NCI-H1092 treated with DMSO at 0.1 percent for 48 hours (cell line): ENCODE results near the gene CYB5R2.
"Not testable (repeated sequence)": the region's sequence is repeated elsewhere in the genome, so short reads cannot be mapped to it uniquely, and the experiment has no call there.

Experiments
- DNase-seq: peaks from one replicate; lab custom pipeline; 2025; lab: John Stamatoyannopoulos, UW

CYB5R2 gene

DNA sequence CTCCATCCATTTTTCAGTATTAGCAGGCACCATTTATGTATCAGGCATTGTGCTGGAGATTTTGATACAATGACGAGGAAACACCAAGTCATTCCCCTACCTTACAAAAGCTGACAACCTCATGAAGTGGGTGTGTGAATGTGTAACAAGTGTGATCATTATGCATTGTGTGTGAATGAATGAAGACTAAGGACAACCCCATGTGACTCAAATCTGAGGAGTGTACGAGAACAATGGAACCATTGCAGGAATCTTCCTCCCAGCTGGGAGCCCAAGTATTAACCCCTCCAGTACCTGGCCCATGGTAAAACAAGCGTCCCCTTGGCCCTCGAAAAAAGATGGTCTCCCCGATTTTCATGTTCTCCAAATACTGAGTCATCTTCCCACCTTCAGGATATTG lies 4.4 kb downstream of the CYB5R2 start:
- DNase-seq = no peak

DNA sequence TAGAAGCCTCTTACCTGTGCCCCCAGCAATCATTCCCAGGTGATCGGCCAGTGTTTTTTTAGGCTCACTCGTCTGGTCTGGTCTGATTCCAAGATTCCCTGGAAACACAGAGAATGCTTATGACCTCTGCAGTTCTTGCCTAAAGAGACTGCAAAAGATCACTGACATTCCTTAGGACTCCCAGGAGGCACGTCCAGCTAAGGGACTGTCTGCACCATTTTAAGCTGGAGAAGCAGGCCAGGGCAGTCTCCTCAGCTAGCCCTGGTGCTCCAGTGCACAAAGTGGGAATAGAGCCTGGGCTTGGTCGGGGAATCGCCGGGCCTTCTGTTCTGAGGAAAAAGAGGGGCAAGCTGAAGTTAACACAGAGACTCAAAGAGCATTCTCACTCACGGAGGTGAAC lies 4.8 kb downstream of the CYB5R2 start:
- DNase-seq = no peak

DNA sequence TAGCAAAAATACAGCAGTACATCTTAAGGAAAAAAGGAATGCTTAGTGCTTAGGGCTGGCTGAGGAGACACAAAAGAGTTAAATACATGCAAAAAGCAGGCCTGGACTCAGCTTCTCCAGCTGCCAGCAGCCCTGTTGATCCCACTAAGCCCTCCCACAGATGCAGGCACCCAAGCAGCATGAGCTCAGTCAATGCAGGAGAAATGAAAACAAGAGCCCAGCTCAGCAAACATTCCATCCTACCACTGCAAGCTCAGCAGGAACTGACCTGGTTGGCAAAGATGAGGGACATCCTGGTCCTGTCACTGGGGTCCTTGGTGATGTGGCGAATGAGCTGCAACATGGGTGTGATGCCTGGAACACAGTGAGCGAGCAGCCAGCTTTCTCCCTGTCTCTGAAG lies 5.8 kb downstream of the CYB5R2 start:
- no peak for DNase-seq

DNA sequence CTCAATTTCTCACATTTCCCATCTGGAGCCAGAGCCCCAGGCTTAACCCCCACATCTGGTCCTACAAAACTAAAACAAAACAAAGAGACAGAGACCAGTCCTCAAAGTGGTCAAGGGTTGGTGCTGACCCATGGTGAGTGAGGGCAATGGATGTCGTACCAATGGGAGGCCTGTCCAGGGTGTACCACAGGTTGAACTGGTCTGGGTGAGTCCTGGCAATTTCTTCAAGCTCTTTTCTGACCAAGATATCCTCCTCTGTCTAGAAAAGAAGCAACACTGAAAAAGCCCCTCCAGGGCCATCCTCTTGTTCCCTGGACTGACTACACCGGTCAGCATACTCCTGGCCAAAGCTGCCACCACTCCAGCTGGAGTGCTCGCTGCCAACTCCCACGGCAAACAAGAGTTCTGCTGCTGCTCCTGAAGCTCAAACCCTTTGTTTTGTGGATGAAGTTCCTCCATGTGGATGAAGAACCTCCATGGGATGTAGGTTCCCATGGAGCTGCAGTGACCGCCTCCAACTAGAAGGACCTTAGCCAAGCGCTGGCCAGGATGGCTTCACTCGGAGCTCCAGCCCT lies 6.9 kb downstream of the CYB5R2 start:
- no peak for DNase-seq

DNA sequence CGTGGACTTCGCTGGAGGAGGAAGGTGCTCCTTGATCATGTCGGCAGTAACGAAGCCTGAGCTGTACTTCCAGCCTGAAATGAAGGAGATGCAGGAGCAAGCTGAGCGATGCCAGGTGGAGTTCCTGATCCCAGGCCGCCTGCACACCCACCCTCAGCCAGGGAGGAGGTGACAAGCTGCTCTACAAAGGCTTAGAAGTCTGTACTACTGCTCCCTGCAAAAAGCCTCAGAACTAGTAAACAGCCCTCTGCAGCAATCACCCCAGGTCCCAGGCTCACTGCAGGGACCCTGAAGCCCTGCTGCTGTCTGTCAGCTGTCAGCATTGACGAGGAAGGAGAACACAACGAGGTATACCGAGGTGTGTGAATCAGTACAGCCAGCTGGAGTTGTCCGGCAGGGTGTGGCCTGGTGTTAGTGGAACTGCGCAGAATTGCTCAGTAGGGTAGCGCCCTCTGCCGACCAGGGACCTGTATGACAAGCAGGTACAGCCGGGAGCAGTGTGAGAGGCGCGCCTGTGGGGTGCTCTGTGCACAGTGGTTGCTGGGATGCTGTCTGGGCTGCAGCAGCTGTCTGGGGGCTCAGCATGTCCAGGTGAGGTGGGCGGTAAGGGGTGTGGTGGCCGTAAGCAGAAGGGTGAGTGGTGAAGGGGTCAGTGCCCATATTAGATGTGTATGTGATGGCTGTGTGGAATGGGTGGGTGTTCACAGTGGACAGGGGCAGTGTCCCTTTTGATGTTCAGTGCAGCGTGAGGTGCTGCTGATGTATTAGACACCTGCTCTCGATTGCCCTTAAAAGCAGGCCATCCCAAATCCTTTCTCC lies 7.6 kb downstream of the CYB5R2 start:
- DNase-seq = peak; percentile 41

DNA sequence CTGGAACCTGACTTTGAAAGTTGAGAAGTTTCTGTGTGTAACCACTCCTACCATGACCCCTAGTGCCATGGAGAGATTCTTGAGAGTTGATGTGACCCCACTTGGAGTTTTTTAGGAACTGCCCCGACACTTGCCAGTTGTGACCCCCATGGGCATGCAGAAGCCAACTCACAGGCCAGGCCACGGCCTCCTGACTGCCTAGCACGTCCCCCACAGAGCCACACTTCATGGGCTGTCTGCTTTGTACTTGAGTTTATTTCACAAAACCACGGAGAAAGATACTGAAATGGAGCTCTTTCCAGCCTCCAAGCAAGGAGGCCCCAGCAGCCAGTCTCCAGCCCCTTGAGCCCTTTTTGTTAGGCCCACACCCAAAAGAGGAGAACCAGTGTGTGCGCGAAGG lies 8.4 kb downstream of the CYB5R2 start:
- DNase-seq = no peak

DNA sequence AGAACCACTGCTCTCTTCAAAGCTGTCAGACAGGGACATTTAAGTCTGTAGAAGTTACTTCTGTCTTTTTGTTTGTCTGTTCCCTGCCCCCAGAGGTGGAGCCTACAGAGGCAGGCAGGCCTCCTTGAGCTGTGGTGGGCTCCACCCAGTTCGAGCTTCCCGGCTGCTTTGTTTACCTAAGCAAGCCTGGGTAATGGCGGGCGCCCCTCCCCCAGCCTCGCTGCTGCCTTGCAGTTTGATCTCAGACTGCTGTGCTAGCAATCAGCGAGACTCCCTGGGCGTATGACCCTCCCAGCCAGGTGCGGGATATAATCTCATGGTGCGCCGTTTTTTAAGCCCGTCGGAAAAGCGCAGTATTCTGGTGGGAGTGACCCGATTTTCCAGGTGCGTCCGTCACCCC lies 9.8 kb downstream of the CYB5R2 start:
- DNase-seq = not testable (repeated sequence)

DNA sequence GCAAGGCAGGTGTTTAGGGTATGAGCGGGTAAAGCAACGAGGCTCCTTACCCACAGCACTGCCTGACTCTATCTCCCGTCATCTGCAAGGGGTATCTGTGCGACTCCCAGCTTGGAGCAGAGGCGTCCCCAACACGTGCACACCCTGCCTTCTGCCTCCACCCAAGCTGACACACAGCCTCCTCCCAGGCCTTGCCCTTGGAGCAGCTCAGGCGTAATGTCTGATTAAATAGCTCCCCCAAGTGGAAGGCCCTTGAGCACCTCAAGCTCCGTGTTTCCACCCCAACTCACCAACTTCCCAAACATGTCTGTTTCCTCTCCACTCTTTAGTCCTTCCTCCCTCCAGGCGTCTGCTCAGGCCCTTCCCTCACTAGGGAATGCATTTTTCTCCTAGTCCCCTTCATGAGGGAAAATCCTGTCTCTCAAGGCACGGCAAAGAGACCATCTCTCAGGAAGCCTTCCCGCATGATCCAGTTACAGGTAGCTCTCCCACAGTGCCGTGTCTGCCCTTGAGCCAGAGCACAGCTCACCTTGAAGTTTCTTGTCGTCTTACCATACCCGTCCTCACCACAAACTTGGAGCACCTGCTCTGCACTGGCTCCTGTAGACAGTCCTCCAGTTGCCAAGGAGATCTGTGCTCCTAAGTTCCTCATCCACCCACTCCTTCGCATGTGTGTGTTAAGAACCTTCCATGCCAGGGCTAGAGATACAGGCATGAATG lies 15.8 kb downstream of the CYB5R2 start:
- no peak for DNase-seq

DNA sequence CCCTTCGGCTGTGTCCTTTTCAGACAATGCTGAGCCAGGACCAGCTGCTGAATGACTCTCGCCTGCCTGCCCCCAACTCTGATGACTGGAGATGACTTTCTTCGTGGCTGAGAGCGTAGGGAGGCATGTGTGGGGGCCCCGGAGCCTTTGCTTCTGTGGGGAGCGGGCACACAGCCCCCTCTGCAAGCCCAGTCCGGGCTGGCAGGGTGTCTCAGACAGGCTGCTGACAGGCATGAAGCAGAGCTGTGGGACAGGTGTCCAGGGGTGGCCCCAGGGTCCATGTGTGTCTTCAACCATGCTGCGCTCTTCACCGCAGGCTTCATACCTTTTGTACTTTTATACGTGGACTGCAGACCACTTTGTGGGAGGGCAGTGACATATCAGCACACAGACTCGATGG lies 16.6 kb downstream of the CYB5R2 start:
- no peak for DNase-seq

DNA sequence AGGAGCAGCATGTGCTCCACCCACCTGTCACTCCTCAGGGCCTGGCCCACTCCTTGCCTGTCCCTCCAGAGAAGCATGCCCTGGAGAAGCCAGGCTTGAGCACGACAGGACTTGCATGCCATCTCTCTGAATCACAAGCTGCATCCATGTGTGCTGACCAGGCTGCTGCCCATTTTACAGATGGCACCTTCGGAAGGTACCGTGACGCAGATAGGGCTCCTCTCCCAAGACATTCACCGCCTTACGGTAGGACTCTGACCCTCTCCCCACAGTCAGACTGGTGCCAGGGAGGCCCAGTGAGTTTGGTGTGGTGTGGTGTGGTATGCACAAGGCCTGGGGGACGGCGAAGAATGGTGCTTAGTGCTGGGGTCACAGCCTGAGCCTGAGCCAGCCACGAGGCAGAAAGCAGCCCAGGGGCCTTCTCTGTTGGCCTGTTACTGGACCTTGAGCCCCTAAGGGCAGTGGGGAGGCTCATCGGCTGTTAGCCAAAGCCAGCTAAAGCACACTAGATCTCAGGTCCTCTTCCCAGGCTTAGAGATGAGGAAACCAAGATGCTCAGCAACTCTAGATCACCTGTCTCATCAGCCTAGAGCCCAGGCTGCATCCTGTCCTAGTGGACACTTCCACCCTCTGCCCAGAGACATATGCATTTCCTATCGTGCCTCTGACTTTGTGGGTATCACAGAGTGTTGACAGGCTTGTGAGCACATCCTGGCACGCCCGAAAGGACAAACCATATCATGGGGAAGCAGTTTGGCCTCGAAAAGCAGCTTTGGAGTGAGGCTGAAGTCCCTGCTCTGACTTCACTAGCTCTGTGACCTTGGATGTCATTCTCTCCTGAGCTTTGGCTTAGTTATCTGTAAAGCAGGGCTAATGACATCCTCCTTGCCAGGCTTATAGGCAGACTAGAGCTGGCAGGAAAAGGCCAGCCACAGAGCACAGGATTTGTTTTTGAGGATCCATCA lies 17.8 kb downstream of the CYB5R2 start:
- DNase-seq = no peak

DNA sequence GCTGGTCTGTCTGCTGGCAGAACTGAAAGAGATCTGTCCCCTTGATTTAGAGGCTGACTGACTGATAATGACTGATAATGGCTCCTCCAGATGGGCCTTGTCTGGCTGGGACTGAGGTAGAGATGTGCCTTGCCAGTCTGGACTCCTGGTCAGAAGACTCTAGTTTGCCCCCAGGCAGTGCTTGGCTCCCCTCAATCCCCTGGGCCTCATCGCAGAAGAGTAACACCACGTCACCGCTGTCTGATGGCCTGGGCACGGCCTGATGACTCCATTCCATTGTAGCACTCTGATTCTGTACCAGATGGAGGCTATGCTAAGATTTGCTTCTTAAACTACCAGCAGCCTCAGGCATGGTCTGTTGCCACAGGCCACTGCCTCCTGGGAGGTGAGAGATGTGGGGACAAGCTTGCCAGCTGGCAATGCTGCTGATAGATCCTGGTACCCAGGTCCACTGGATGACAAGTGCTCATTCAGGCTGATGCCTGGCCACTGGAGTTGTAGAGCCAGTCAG lies 19.1 kb downstream of the CYB5R2 start:
- no peak for DNase-seq

DNA sequence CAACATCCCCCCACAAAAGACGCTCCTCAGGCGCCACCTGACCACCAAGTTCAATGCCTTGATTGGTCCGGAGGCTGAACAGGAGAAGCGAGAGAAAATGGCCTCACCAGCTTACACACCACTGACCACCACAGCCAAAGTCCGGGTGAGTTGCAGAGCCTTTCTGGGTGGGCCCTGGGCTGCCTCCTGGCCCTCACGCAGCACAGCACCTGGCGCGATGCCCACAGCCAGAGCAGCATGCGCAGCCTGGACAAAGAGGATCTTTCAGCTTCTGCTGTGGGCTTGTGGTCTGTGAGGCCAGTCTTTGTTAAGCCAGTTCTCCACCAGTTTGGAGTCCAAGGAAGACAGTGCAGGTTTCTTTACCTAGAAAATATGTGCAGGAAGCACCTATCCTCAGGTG lies 21.6 kb downstream of the CYB5R2 start:
- no peak for DNase-seq

DNA sequence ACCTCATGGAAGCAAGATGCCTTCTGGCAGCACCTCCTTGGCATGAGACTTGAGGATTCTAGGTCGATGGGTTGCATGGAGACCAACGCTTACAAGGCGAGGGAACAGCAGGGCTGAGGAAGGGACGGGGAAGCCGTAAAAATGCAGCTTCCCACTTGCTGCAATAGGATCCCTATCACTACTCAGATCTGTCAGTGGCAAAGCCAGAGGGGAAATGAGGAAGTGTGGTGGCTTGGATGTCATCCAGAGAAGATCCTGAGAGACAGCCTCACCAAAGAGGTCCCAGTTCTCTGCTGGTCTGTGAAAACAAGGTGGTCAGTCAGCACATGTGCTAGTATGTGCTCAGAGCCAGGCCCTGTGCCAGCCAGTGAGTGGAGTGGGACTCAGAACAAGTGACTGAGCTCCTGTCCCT lies 22.2 kb downstream of the CYB5R2 start:
- no peak for DNase-seq

DNA sequence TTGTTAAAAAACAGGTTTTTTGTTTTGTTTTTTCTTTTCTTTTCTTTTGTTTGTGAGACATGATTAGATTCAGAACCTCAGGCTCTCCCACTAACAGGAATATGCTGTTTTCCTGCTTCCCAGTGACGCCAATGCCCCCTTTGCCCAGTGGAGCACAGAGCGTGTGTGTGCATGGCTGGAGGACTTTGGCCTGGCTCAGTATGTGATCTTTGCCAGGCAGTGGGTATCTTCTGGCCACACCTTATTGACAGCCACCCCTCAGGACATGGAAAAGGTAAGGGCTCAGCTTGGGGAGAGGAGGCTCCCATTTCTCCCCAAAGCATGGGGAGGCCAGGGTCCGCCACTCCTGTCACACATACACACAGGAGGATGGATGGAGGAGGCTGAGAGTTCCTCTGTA lies 25.0 kb downstream of the CYB5R2 start:
- no peak for DNase-seq

DNA sequence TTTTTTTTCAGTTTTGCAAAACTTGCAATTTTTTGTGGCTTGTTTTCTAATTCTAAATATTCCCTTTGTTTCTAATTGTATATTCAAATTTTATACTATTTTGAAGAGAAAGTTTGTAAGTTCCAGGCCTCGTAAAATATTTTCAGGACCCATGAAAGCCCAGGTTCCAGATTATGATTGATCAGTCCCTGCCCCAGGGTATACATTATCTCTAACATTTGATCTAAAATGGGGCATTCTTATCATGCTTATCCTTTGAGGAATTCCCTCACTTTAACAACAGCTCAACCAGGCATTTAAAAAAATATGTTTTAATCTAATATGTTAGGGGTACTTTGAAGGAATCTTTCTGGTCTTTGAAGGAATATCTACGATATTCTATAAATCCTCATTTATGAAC lies 26.4 kb downstream of the CYB5R2 start:
- DNase-seq = no peak

DNA sequence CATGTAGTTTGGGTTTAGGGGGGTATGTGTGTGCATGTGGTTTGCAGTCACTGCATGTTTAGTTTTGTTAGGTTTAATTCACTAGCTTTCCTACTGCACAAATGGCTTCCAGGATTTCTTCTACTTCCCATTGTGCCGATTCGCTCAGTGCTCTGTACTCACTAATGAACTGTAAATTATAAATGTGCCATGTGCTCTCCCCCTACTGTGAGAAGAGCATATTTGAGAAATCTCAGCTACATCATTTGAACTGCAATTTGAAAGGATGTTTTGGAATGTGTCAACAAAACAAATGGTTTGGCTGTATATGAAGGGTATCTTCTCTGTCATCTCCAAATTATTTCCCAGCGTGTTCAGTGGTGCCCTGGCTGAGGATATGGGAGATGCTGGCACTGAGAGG lies 28.1 kb downstream of the CYB5R2 start:
- DNase-seq = no peak

DNA sequence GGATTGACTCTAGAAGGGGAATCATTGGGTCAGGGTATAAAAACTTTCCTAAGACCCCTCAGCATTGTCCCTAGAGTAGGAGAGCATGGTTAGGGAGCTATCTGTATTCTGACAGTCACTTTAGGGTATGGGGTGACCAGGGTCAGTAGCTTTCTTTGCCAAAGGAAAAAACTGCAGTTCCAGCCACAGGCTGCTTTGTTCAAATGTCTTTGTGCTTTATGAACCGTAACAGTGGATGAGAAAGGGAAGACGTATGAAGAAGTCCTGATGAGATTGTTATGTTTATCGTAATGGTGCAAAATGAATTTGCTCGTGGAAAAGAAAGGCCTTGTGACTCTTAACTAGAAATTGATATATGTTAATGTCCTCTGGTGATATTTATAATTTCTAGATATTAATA lies 30.0 kb downstream of the CYB5R2 start:
- no peak for DNase-seq

DNA sequence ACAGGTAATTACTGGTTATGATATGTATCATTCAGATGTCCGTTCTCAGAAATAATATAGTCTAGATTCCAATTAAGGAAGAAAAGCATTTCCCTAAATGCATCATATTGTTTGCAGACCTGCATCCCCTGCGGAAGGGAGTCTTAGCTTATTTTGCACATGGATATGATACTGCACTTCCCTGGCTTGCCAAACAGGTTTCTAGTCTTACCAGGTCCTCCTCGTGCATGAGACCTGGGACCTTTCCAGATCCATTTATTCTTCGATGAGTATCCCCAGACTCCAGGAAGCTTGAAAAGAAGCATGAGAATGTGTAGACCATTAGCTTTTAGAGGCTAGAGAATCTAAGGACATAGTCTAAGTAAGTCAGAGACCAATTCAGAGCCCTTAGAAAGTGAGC lies 30.6 kb downstream of the CYB5R2 start:
- DNase-seq = no peak

DNA sequence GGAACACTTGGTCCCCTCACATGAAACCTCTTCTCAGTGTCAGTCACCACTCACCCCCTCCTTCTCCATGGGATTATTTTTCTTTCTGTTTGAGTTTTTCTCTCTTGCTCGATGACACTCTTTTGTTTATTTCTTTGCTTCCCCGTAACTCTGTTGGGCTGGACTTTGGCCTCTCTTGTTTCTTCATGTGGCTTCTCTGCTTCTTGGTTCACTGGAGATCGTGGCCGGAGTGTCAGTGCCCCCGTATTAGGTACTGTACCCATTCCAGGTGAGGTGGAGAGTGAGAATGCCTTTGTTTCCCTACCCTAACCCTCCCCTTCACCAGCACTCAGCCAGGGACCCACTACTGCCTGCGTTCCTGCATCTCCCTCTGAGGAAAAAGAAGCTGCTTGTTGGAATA lies 32.5 kb downstream of the CYB5R2 start:
- DNase-seq = no peak

DNA sequence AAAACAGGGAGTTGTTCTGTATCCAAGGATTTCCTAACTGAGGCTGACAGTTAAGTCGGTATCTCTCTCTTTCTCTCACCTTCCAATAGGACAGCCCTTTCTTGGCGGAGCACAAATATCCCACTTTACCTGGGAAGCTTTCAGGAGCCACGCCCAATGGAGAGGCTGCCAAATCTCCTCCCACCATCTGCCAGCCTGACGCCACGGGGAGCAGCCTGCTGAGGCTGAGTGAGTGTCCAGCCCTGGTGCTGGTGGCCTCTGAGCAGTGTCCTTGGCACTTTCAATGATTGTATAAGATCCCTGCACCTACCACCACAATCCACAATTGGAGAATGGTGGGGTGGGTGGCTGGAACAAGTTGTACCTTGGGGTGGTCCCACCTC lies 33.7 kb downstream of the CYB5R2 start:
- no peak for DNase-seq

DNA sequence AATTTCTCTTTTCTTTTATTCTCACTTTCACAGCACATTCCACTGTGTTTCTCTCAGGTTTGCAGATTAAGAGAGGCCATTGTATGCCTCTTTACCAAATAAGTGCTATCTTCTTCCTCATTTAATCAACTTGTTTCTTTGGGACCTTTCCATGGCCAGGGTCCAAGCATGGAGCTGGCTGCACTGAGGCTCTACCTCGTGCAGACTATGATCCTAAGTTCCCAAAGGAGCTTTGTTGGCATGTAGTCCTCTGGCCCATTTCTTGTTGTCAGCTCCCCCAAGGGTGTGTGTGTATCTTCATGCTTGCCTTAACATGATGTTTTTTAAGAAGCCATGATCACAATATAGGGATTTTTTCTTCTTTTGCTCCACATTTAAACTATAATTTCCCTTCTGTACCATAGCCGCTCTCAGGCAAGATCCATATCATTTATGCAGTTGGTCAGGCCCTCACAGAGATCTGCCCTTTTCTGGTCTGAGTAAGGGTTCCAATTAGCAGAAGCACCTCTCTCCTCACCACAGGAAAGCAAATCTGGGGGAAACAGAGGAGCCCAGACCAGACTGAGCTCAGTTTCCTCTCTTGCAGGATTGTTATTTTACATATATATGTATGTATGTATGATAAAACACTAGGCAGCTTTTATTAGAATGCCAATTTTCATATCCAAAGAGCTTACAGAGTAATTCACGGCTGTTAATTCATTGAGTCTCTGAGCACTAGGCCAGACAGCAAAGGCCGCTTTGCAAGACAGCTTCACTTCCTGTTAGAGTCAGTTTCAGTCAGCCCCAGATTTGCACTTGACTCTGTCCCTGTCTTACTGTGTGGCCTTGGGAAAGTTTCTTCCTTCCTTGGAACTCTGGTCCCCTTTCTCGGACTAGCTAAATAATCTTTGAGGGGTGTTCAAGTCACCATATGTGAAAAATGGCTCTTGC lies 34.3 kb downstream of the CYB5R2 start:
- DNase-seq = no peak
